Osteocyte (in vitro differentiated cells): ENCODE data around the gene CST3. TPM values are rescaled to one million over a fixed set of nuclear protein-coding genes. Genes with fewer than 3 reads are reported as not detected.

Experiments
- DNase-seq: peaks from one replicate; pipeline ENCODE4 v3.0.0; 2021; ENCODE audit warnings: mixed read lengths; ENCODE audit not compliant: unreplicated experiment; ENCODE audit errors: extremely low spot score
- H3K27ac Mint-ChIP-seq: one replicate; pipeline ENCODE4 v1.8.0; 2021; ENCODE audit warnings: mild to moderate bottlenecking, mixed read lengths; ENCODE audit not compliant: unreplicated experiment
- H3K27me3 Mint-ChIP-seq: one replicate; pipeline ENCODE4 v1.8.0; 2021; ENCODE audit warnings: mixed read lengths; ENCODE audit not compliant: unreplicated experiment
- H3K36me3 Mint-ChIP-seq: one replicate; pipeline ENCODE4 v1.8.0; 2021; ENCODE audit warnings: mixed read lengths; ENCODE audit not compliant: unreplicated experiment
- H3K4me1 Mint-ChIP-seq: one replicate; pipeline ENCODE4 v1.8.0; 2021; ENCODE audit warnings: mixed read lengths; ENCODE audit not compliant: unreplicated experiment
- H3K4me3 Mint-ChIP-seq: one replicate; pipeline ENCODE4 v1.8.0; 2021; ENCODE audit warnings: mild to moderate bottlenecking, moderate library complexity, mixed read lengths; ENCODE audit not compliant: unreplicated experiment
- H3K9me3 Mint-ChIP-seq: one replicate; pipeline ENCODE4 v1.8.0; 2021; ENCODE audit warnings: mixed read lengths; ENCODE audit not compliant: unreplicated experiment
- total RNA-seq: library from RNA; stranded (reverse); gene quantifications from 2 replicates; pipeline ENCODE4 v1.2.1, GENCODE V29; 2021
- TF ChIP-seq, protein P1 (sequence below): fragments of 200-600 bp; sonication (generic); IDR thresholded peaks from 2 replicates; pipeline ENCODE4 v1.5.0; 2021; ENCODE audit warnings: antibody characterized with exemption, mild to moderate bottlenecking, moderate library complexity

Gene CST3
- total RNA-seq, 1 donor from 2014 or later, result 710 TPM

DNA sequence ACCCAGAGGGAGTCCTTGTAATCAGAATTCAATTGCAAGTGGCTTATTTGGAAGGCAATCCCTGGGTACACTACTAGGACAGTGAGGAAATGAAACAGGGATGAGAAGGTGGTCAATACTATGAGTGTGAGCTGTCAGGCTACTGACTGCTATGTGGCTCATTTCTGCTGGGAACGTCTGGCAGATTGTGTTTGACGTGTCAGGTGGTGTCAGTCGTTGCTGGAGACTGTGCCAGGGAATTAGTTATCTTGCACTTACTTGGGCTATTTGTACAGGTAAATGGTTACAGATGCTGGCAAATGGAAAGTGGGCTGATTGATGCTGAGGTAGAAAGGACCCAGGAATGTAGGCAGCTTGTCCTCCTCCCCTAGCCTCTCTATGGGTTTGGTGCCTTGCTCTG is 33.7 kb upstream of the CST3 start:
- peaks cover 25% of the 10 kb centered on the region for H3K27me3 Mint-ChIP-seq
- TF ChIP-seq, protein P1, sequence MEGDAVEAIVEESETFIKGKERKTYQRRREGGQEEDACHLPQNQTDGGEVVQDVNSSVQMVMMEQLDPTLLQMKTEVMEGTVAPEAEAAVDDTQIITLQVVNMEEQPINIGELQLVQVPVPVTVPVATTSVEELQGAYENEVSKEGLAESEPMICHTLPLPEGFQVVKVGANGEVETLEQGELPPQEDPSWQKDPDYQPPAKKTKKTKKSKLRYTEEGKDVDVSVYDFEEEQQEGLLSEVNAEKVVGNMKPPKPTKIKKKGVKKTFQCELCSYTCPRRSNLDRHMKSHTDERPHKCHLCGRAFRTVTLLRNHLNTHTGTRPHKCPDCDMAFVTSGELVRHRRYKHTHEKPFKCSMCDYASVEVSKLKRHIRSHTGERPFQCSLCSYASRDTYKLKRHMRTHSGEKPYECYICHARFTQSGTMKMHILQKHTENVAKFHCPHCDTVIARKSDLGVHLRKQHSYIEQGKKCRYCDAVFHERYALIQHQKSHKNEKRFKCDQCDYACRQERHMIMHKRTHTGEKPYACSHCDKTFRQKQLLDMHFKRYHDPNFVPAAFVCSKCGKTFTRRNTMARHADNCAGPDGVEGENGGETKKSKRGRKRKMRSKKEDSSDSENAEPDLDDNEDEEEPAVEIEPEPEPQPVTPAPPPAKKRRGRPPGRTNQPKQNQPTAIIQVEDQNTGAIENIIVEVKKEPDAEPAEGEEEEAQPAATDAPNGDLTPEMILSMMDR, result no peak
- H3K4me1 Mint-ChIP-seq, result peaks cover 2% of the 10 kb centered on the region
- no peaks in the 10 kb centered on the region for H3K9me3 Mint-ChIP-seq
- H3K4me3 Mint-ChIP-seq, result no peak overlapping the region
- no peak overlapping the region for H3K27ac Mint-ChIP-seq
- no peak for DNase-seq
- H3K36me3 Mint-ChIP-seq, result no peaks in the 10 kb centered on the region

DNA sequence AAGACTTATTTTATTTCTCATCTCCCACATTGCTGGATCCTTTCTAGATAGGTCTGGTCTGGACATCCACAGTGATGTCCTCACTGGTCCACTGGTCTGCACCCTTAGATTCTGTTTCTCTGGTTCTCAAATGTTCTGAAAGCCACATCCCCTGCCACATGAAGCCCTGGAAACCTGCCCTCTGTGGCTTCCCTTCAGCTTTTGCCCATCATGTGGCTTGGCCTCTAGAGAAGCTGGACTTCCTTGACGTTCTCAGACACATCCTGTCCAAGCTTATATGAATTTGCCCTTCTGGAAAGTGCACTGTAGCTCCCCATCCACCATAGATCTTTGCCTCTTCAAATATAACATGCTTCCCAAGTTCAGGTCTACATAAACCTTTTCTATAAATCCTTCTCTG is 32.6 kb upstream of the CST3 start:
- no peak overlapping the region for H3K27ac Mint-ChIP-seq
- no peak for DNase-seq
- H3K36me3 Mint-ChIP-seq, result no peaks in the 10 kb centered on the region
- TF ChIP-seq, protein P1, result no peak
- peaks cover 17% of the 10 kb centered on the region for H3K27me3 Mint-ChIP-seq
- peaks cover 2% of the 10 kb centered on the region for H3K4me1 Mint-ChIP-seq
- no peaks in the 10 kb centered on the region for H3K9me3 Mint-ChIP-seq
- no peak overlapping the region for H3K4me3 Mint-ChIP-seq

- Mint-ChIP-seq H3K9me3 (no peaks in the 10 kb centered on the region), H3K27ac (no peak overlapping the region)
These were observed 32.1 kb upstream of the CST3 start for GRCh38 chr20:23669866-23670265.

DNA sequence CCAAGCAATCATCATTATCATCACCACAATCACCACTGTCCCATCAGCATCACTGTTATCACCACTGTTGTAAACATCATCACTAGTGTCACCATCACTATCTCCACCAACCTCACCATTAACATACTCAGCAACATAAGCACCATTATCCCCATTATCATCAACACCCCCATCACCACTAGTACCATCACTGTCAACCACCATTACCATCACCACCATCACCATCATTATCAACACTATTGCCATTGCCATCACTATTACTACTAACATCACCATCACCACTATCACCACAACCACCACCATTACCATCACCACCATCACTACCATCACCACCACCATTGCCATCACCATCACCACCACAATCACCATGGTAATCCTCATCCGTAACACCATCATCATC is 31.6 kb upstream of the CST3 start:
- TF ChIP-seq, protein P1, result no peak
- Mint-ChIP-seq H3K36me3 (no peaks in the 10 kb centered on the region), H3K4me3 (no peak overlapping the region), H3K27ac (no peak overlapping the region), H3K4me1 (peaks cover 2% of the 10 kb centered on the region), H3K27me3 (peaks cover 16% of the 10 kb centered on the region), H3K9me3 (no peaks in the 10 kb centered on the region)
- DNase-seq, result no peak

More at GRCh38 chr20:23669866-23670265, 32.1 kb upstream of the CST3 start:
- DNase-seq, result no peak
- Mint-ChIP-seq H3K36me3 (no peaks in the 10 kb centered on the region), H3K27me3 (peaks cover 16% of the 10 kb centered on the region), H3K4me1 (peaks cover 2% of the 10 kb centered on the region), H3K4me3 (no peak overlapping the region)
- TF ChIP-seq, protein P1, result no peak

GRCh38 chr20:23668477-23668951 is 30.8 kb upstream of the CST3 start:
- Mint-ChIP-seq H3K27me3 (peaks cover 16% of the 10 kb centered on the region), H3K36me3 (no peaks in the 10 kb centered on the region), H3K9me3 (no peaks in the 10 kb centered on the region), H3K4me3 (no peak overlapping the region), H3K4me1 (peaks cover 2% of the 10 kb centered on the region), H3K27ac (no peak overlapping the region)
- TF ChIP-seq, protein P1, result peak; percentile 83
- no peak for DNase-seq
